ENCODE data around the gene NUP153.

NUP153 gene

DNA sequence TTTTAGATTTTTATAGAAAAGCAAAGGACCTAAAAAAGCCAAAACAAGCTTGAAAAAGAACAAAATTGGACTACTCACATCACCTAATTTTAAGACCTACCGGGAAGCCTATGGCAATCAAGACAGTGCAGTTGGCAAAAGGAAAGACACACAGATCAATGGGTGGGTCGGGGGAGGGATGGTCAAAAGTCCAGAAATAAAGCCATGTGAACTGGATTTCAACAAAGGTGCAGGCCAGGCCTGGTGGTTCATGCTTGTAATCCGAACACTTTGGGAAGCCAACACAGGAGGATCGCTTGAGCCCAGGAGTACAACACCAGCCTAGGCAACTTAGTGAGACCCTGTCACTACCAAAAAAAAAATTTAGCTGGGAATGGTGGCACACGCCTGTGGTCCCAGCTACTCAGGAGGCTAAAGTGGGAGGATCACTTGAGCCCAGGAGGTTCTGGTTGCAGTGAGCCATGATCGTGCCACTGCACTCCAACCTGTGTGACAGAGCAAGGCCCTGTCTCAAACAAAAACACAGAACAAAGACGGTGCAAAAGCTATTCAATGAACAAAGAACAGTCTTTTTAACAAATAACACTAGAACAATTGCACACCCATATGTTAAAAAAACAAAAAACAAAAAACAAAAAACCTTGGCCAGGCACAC lies 34.5 kb downstream of the NUP153 start:
- Histone ChIP-seq H3K4me1 (peaks cover 11% of the 10 kb centered on the region; the same call in 1 of the 2 replicates), H3K4me3 (no peak overlapping the region), H3K36me3 (peaks cover 98% of the 10 kb centered on the region), H3K27me3 (no peaks in the 10 kb centered on the region), H3K27ac (no peak overlapping the region), H3K4me2 (no peak overlapping the region), H3K9me3 (peaks cover 14% of the 10 kb centered on the region), H3K9ac (no peak overlapping the region), H4K20me1 (peaks cover 92% of the 10 kb centered on the region)
- TF ChIP-seq Cebpa-rat (IDR thresholded peaks at IDR 0.05) = no peak

- no peak for TF ChIP-seq Cebpa-rat (IDR thresholded peaks at IDR 0.05)
- Histone ChIP-seq H3K4me2 (no peak overlapping the region), H3K4me1 (peaks cover 11% of the 10 kb centered on the region; the same call in 1 of the 2 replicates), H3K9me3 (peaks cover under 1% of the 10 kb centered on the region; the same call in 1 of the 2 replicates), H3K36me3 (peaks cover 100% of the 10 kb centered on the region), H4K20me1 (peaks cover 90% of the 10 kb centered on the region), H3K27ac (no peak overlapping the region), H3K27me3 (no peaks in the 10 kb centered on the region), H3K9ac (no peak overlapping the region), H3K4me3 (no peak overlapping the region)
Observed at GRCh38 chr6:17666646-17667045, 40.1 kb downstream of the NUP153 start.

DNA sequence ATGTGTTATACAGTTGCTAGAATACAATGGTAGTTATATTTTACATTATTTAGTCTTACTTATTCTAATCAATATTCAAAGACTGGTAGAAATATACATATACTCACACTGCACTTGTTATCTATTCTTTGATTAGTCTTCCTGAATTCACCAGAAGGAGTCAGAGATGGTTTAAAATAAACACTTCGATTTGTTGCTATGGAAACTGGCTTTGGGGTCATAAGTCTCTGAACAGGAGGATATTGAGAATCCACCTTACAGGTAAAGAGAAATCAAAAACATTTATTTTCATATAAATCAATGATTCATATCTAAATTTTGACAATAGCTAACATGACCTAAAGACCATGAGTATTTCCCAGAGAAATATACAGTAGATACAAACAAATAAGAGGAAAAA lies 41.6 kb downstream of the NUP153 start:
- Histone ChIP-seq H3K4me2 (no peak overlapping the region), H3K36me3 (peaks cover 99% of the 10 kb centered on the region), H3K4me1 (peaks cover 4% of the 10 kb centered on the region; the same call in 1 of the 2 replicates), H3K9ac (no peak overlapping the region), H3K4me3 (no peak overlapping the region), H4K20me1 (peaks cover 81% of the 10 kb centered on the region), H3K27me3 (no peaks in the 10 kb centered on the region), H3K27ac (no peak overlapping the region), H3K9me3 (no peaks in the 10 kb centered on the region)
- TF ChIP-seq Cebpa-rat (IDR thresholded peaks at IDR 0.05) = no peak

DNA sequence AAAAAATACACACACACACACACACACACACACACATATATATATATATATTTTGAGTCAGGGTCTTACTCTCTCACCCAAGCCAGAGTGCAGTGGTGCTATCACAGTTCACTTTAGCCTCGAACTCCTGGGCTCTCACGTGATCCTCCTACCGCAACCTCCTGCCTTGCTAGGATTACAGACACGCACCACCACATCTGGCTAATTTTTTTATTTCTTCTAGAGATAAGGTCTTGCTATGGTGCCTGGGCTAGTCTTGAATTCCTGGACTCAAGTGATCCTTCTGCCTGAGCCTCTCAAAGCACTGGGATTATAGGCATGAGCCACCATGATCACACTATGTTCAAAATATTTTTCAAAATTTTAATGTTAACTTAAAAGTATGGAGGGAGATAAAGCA lies 43.5 kb downstream of the NUP153 start:
- H3K36me3 ChIP-seq = peaks cover 99% of the 10 kb centered on the region

GRCh38 chr6:17662585-17662984 lies 44.1 kb downstream of the NUP153 start:
- no peak for TF ChIP-seq Cebpa-rat (IDR thresholded peaks at IDR 0.05)
- peaks cover 84% of the 10 kb centered on the region for H4K20me1 ChIP-seq

More for the DNA sequence above, 43.5 kb downstream of the NUP153 start:
- Histone ChIP-seq H3K9ac (no peak overlapping the region), H3K4me2 (no peak overlapping the region), H4K20me1 (peaks cover 83% of the 10 kb centered on the region), H3K4me1 (no peaks in the 10 kb centered on the region), H3K27me3 (no peaks in the 10 kb centered on the region), H3K27ac (no peak overlapping the region), H3K4me3 (no peak overlapping the region), H3K9me3 (no peaks in the 10 kb centered on the region)
- TF ChIP-seq Cebpa-rat (IDR thresholded peaks at IDR 0.05) = no peak

DNA sequence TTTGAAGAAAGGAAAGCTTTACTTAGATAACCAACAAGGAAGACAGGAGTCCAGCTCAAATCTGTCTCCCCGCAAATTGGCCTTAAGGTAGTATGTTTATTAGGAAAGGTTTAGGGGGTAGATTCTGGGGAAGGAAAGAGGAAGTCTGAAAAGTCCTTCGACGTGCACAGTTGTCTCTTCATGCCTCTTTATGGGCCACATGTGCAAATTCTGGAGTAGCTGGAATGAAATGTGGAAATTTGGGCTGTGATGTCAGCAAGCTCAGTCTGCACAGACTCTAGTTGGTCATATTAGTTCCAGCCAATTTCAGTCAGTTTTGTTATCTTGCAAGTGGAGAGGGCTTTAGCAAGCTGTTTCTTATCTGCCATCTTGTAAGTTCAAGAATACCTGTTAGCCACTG lies 50.1 kb downstream of the NUP153 start:
- Histone ChIP-seq H3K4me1 (no peaks in the 10 kb centered on the region), H3K4me2 (no peak overlapping the region), H4K20me1 (peaks cover 81% of the 10 kb centered on the region), H3K9me3 (no peaks in the 10 kb centered on the region), H3K27me3 (no peaks in the 10 kb centered on the region), H3K36me3 (peaks cover 95% of the 10 kb centered on the region), H3K27ac (no peak overlapping the region), H3K4me3 (no peak overlapping the region), H3K9ac (no peak overlapping the region)
- no peak for TF ChIP-seq Cebpa-rat (IDR thresholded peaks at IDR 0.05)

More at GRCh38 chr6:17662585-17662984, 44.1 kb downstream of the NUP153 start:
- Histone ChIP-seq H3K4me3 (no peak overlapping the region), H3K27me3 (no peaks in the 10 kb centered on the region), H3K4me2 (no peak overlapping the region), H3K27ac (no peak overlapping the region), H3K36me3 (peaks cover 99% of the 10 kb centered on the region), H3K9me3 (no peaks in the 10 kb centered on the region), H3K4me1 (no peaks in the 10 kb centered on the region), H3K9ac (no peak overlapping the region)

DNA sequence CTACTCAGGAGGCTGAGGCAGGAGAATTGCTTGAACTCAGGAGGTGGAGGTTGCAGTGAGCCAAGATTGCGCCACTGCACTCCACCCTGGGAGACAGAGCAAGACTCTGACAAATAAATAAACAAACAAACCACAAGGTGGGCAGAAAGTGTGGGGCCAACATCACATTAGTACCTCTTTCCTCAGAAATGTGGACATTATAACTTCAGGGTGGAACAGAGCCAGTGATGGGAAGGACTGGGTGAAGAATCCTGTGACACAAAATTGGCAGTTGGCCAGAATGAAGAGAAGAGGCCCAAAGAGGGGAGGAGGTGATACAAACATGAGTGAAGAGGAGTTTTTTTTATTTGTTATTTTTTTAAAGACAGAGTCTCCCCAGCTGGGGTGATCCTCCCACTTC lies 50.6 kb downstream of the NUP153 start:
- Histone ChIP-seq H3K4me3 (no peak overlapping the region), H3K27me3 (no peaks in the 10 kb centered on the region), H3K4me2 (no peak overlapping the region), H3K9ac (no peak overlapping the region), H3K36me3 (peaks cover 95% of the 10 kb centered on the region), H3K27ac (no peak overlapping the region), H3K4me1 (no peaks in the 10 kb centered on the region), H3K9me3 (no peaks in the 10 kb centered on the region), H4K20me1 (peaks cover 86% of the 10 kb centered on the region)
- TF ChIP-seq Cebpa-rat (IDR thresholded peaks at IDR 0.05) = no peak

DNA sequence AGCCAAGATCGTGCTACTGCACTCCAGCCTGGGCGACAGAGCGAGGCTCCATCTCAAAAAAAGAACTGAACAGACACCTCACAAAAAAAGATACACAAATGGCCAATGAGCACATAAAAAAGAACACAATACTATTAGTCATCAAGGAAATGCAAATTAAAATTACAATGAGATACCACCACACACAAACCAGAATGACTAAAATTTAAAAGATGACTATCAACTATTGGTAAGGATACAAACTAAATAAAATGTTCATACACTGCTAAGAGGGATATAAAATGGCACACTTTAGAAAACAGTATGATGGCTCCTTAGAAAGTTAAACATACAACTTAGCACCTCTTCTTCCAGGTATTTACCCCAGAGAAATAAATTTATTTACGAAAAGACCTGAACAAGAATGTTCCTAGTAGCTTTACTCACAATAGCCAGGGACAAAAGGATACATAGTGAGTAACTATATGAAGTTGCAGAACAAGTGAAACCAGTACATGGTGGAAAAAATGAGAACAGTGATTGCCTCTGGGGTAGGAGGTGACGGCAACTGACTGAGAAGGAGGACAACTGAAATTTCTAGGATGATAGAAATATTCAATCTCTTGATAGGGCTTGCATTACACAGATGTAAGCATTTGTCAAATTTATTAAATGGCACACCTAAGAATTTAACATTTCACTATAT lies 53.4 kb downstream of the NUP153 start:
- no peaks in the 10 kb centered on the region for H3K9me3 ChIP-seq
- H3K9ac ChIP-seq = no peak overlapping the region
- TF ChIP-seq Cebpa-rat (IDR thresholded peaks at IDR 0.05) = no peak
- H3K36me3 ChIP-seq = peaks cover 96% of the 10 kb centered on the region
- H3K27me3 ChIP-seq = no peaks in the 10 kb centered on the region
- H3K4me2 ChIP-seq = no peak overlapping the region
- no peak overlapping the region for H3K27ac ChIP-seq
- no peak overlapping the region for H3K4me3 ChIP-seq
- peaks cover 86% of the 10 kb centered on the region for H4K20me1 ChIP-seq
- no peaks in the 10 kb centered on the region for H3K4me1 ChIP-seq

GRCh38 chr6:17650656-17651309 lies 55.9 kb downstream of the NUP153 start:
- Histone ChIP-seq H4K20me1 (peaks cover 61% of the 10 kb centered on the region), H3K4me3 (no peak overlapping the region)

DNA sequence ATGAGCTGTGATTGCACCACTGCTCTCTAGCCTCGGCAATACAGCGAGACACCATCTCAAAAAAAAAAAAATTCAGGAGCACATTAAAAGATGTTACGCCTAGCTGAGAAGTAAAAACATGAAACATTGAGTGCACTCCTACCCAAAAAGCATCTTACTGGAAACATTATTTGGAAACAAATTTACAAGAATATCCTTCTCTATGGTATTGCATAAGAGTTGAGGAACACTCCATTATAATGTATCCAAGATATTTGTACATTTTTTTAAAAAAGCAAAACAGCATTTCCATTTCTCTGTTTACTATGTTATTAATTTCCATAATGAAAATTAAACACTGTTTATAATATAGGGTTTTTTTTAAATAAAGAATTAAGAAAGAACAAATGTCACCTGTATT lies 58.0 kb downstream of the NUP153 start:
- TF ChIP-seq Cebpa-rat (IDR thresholded peaks at IDR 0.05) = no peak
- H3K9me3 ChIP-seq = no peaks in the 10 kb centered on the region
- H3K36me3 ChIP-seq = peaks cover 96% of the 10 kb centered on the region

More at GRCh38 chr6:17650656-17651309, 55.9 kb downstream of the NUP153 start:
- TF ChIP-seq Cebpa-rat (IDR thresholded peaks at IDR 0.05) = no peak
- H3K27ac ChIP-seq = no peak overlapping the region
- H3K36me3 ChIP-seq = peaks cover 96% of the 10 kb centered on the region
- no peaks in the 10 kb centered on the region for H3K27me3 ChIP-seq
- H3K9ac ChIP-seq = no peak overlapping the region
- H3K9me3 ChIP-seq = no peaks in the 10 kb centered on the region
- H3K4me2 ChIP-seq = no peak overlapping the region
- no peaks in the 10 kb centered on the region for H3K4me1 ChIP-seq

More for the DNA sequence above, 58.0 kb downstream of the NUP153 start:
- no peaks in the 10 kb centered on the region for H3K27me3 ChIP-seq
- no peaks in the 10 kb centered on the region for H3K4me1 ChIP-seq
- peaks cover 43% of the 10 kb centered on the region for H4K20me1 ChIP-seq
- no peak overlapping the region for H3K4me2 ChIP-seq
- no peak overlapping the region for H3K27ac ChIP-seq
- H3K9ac ChIP-seq = no peak overlapping the region
- H3K4me3 ChIP-seq = no peak overlapping the region
